Fibroblast of skin of left quadriceps (primary cell): ENCODE data around the gene TRIM24.

Source experiments
- DNase-seq, 2 experiments: peaks; one replicate each; pipeline ENCODE4 v3.0.0-alpha.2; 2013; ENCODE audit warnings: low read depth in 2 of 2

The TRIM24 gene

DNA sequence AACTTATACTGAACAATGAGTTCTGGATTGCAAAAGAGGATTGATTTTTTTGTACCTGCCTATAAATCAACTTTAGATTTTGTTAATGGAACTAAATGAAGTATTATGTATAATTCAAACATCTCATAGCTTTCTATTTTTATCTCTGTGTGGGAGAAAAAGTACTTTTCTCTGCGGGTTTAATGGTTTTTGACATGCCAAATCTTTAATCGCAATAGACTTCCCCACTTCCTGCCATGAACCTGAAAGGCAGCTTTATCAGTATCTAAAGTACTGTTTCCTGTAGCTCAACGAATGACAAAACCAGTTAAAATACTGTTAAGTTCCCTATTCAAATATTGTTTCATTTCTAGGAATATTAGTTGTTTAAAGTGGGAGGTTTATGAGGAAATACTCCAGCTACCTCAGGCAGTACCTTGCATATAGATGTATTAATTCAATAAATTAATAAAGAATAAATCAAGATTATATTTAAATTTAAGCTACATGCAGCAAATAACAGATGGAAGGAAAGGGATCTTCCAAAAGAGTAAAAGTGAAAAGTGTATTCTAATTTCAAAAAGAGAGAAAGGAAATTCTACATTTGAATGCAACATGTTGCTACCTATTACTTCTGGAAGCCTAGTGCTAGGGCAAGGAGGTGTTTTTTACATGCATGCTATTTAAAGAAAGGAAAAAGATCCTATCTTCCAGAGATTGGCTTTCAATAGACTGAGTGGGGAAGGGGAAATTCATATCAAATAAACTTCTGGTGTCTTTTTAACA, 165.2 kb downstream of the TRIM24 start:
- no peak for DNase-seq

DNA sequence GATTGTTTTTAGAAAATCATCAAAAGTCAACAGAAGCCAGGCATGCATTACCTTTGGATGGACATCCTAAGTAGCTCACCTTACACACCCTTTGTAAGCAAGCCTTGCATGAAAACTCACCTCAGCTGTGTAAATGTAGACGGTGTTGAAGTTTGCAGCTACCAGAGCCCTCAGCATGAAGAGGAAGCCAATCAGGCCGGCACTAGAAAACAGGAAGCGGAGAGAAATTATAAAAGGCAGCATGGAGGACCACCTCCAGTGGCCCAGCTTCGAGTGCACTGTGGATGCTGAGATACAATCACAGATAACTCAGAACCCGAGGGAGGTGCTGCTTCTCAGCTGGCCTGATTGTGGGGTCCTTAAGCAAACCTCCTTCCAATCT, 165.8 kb downstream of the TRIM24 start:
- no peak for DNase-seq

DNA sequence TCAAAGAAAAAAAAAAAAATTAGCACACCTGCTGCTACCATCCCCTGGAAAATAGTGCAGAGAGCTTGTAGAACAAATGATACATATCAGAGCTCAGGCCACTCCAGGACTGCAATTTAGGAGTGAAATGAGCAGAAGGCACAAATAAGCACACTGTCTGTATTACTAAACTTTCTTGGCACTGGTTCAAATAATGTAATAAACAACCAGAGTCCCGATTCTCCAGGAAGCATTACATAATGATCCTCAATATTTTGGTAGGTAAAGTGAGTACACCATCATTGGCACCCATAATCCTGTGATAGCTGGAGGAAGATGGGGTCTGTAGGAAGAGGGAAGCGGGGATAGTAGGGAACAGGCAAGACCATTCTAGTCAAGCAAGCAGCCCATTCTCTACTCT, 166.8 kb downstream of the TRIM24 start:
- DNase-seq, result no peak

DNA sequence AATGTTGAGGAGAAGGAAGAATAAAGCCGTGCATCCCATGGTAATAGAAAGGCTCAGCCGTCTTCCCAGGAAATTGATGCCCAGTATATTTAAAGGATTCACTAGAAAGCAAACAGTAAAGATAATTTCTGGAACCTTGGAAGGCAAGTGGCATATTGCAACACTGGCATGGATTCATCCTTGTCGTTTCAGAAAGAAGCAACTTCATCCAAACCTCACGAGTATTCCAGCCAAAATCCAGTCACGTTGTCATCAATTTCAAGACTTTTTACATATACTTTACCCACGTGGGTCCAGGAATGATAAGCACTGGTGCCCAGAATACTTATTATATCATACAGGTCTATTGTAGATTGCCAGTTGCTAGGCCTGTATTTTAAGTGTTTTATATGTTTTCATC, 167.3 kb downstream of the TRIM24 start:
- DNase-seq, result no peak

DNA sequence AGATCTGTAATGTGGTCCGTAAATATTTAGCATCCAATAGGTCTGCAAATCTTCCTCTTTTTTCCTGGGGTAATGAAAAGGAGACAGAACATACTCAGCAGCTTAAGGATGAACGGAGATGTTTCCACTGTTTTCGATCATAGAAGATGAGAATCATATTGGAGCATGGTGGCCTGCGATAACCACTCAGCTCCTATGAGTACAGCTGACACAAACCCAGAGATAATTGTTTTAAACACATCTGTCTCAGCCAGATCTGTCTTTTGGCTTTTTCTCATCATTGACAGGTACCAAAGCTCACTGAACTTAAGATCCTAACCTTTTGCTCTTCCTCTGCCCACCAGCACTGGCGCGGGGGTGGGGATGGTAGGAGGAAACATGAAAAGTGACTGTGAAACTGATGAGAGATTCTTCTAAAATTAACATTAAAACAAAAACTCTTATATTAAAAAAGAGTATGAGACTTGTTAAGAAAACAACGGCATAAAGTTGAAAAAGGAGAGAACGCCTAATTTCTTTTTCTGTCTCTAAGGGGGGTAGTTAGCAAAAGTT, 170.1 kb downstream of the TRIM24 start:
- DNase-seq, result no peak

DNA sequence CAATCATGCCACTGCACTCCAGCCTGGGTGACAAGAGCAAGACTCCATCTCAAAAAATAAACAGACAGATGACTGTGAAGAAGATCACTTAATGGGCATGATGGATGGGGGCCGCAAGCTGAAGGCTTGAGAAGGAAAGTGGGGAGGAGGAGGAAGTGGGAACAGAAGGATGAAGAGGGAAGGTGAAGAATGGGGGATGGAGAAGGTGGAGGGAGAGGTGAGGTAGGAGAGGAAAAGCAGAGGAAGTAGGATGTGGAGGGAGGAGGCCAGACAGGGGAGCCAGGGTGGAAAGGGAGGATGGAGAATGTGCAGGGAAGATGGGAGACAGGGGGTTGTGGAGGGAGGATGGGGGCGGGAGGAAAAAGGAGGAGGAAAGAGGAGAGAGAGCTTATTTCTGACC, 172.3 kb downstream of the TRIM24 start:
- DNase-seq, result no peak

DNA sequence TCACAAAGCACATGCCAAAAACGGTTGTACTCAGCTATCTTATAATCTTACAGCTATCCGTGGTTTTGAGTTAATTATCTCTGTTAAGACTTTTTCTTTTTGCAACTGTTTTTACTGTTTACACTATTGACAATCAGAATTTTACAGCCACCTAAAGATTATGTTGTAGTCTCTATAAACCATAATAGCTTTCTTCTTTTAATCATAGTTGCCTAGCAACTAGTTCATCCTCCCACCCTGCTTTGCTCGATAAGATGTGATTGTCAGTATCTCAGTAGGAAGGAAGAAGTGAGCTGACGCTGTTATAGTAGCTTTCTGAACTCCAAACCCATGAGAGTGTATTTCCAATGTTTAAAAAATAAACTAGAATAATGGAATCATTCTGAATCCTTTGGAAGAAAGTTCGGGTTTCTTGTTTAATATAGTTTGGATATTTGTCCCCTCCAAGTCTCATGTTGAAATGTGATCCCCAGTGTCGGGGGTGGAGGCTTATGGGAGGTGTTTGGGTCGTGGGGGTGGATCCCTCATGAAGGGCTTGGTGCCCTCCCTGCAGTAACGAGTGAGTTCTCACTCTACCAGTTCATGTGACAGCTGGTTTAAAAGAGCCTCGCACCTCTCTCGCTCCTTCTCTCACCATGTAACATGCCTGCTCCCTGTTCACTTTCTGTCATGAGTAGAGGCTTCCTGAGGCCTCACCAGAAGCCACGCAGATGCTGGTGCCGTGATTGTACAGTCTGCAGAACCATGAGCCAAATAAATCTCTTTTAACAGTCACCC, 173.0 kb downstream of the TRIM24 start:
- DNase-seq, result no peak
